H9 (cell line): ENCODE data around the gene KCNK16. TPM values are rescaled to one million over a fixed set of nuclear protein-coding genes. Genes with fewer than 3 reads are reported as not detected.

ENCODE experiments used
- DNase-seq: peaks from one replicate; pipeline ENCODE4 v3.0.0-alpha.2; 2017
- H2AFZ ChIP-seq: one replicate; pipeline ENCODE4 v1.6.1; 2013; ENCODE audit warnings: mild to moderate bottlenecking, low read length, control low read depth, moderate library complexity
- H2AK5ac ChIP-seq: 2 replicates; pipeline ENCODE4 v1.6.1; 2013; ENCODE audit warnings: low read length, control low read depth, mixed read lengths; ENCODE audit not compliant: insufficient read length
- H2BK120ac ChIP-seq: one replicate; pipeline ENCODE4 v1.6.1; 2013; ENCODE audit warnings: low read depth, mild to moderate bottlenecking, low read length, control low read depth, inconsistent platforms; ENCODE audit not compliant: poor library complexity, severe bottlenecking
- H2BK12ac ChIP-seq: 2 replicates; pipeline ENCODE4 v1.6.1; 2013; ENCODE audit warnings: low read length, control low read depth, mixed read lengths, low read depth; ENCODE audit not compliant: insufficient read length
- H2BK15ac ChIP-seq: 2 replicates; pipeline ENCODE4 v1.6.1; 2013; ENCODE audit warnings: low read depth, low read length, control low read depth
- H2BK20ac ChIP-seq: one replicate; pipeline ENCODE4 v1.6.1; 2013; ENCODE audit warnings: low read depth, mild to moderate bottlenecking, low read length, control low read depth, inconsistent platforms; ENCODE audit not compliant: poor library complexity, severe bottlenecking
- H2BK5ac ChIP-seq: 2 replicates; pipeline ENCODE4 v1.6.1; 2013; ENCODE audit warnings: low read length, control low read depth, mixed read lengths; ENCODE audit not compliant: insufficient read length
- H3K14ac ChIP-seq: 2 replicates; pipeline ENCODE4 v1.6.1; 2013; ENCODE audit warnings: low read length, control low read depth; ENCODE audit not compliant: insufficient read depth
- H3K18ac ChIP-seq: 2 replicates; pipeline ENCODE4 v1.6.1; 2013; ENCODE audit warnings: low read depth, mild to moderate bottlenecking, mixed read lengths, low read length, control low read depth; ENCODE audit not compliant: insufficient read length
- H3K23ac ChIP-seq: 2 replicates; pipeline ENCODE4 v1.6.1; 2013; ENCODE audit warnings: low read length, control low read depth, mixed read lengths, low read depth; ENCODE audit not compliant: insufficient read length
- H3K23me2 ChIP-seq: 2 replicates; pipeline ENCODE4 v1.6.1; 2013; ENCODE audit warnings: low read depth, mild to moderate bottlenecking, mixed read lengths, low read length, control low read depth; ENCODE audit not compliant: insufficient read length, poor library complexity, severe bottlenecking
- H3K27ac ChIP-seq: 2 replicates; pipeline ENCODE4 v1.5.1; 2013; ENCODE audit warnings: low read length, control low read depth, mixed read lengths, low read depth; ENCODE audit not compliant: insufficient read length
- H3K27me3 ChIP-seq: 2 replicates; pipeline ENCODE4 v1.6.1; 2013; ENCODE audit warnings: low read length, control low read depth, inconsistent platforms; ENCODE audit not compliant: insufficient read depth
- H3K4ac ChIP-seq: 2 replicates; pipeline ENCODE4 v1.6.1; 2013; ENCODE audit warnings: low read depth, mild to moderate bottlenecking, control low read depth, inconsistent platforms, low read length, moderate library complexity
- H3K4me1 ChIP-seq: 2 replicates; pipeline ENCODE4 v1.6.1; 2013; ENCODE audit warnings: low read length, control low read depth, inconsistent platforms; ENCODE audit not compliant: insufficient read depth
- H3K4me2 ChIP-seq: 2 replicates; pipeline ENCODE4 v1.6.1; 2013; ENCODE audit warnings: low read length, control low read depth, mixed read lengths; ENCODE audit not compliant: insufficient read length, insufficient read depth
- H3K56ac ChIP-seq: 2 replicates; pipeline ENCODE4 v1.6.1; 2013; ENCODE audit warnings: low read depth, mild to moderate bottlenecking, mixed read lengths, low read length, control low read depth; ENCODE audit not compliant: insufficient read length
- H3K79me1 ChIP-seq: 2 replicates; pipeline ENCODE4 v1.6.1; 2013; ENCODE audit warnings: low read depth, mild to moderate bottlenecking, moderate library complexity, low read length, control low read depth, inconsistent platforms; ENCODE audit not compliant: insufficient read depth, poor library complexity, severe bottlenecking
- H3K79me2 ChIP-seq: 2 replicates; pipeline ENCODE4 v1.6.1; 2013; ENCODE audit warnings: low read length, control low read depth, inconsistent platforms; ENCODE audit not compliant: insufficient read depth
- H3K9ac ChIP-seq: 2 replicates; pipeline ENCODE4 v1.6.1; 2013; ENCODE audit warnings: low read length, control low read depth, mixed read lengths; ENCODE audit not compliant: insufficient read length; ENCODE audit errors: extremely low read depth
- H3K9me3 ChIP-seq: one replicate; pipeline ENCODE4 v1.6.1; 2013; ENCODE audit warnings: low read depth, low read length, inconsistent platforms; ENCODE audit not compliant: control insufficient read depth
- H3T11ph ChIP-seq: one replicate; pipeline ENCODE4 v1.6.1; 2013; ENCODE audit warnings: mild to moderate bottlenecking, low read length, control low read depth, inconsistent platforms
- H4K20me1 ChIP-seq: one replicate; pipeline ENCODE4 v1.6.1; 2013; ENCODE audit not compliant: control insufficient read depth, insufficient read length, insufficient read depth
- H4K5ac ChIP-seq: 2 replicates; pipeline ENCODE4 v1.6.1; 2013; ENCODE audit warnings: low read depth, mild to moderate bottlenecking, mixed read lengths, low read length, control low read depth; ENCODE audit not compliant: insufficient read length
- H4K8ac ChIP-seq: replicated peaks from 2 replicates; pipeline ENCODE4 v1.6.1; 2013; ENCODE audit warnings: low read length, control low read depth, mixed read lengths, low read depth; ENCODE audit not compliant: insufficient read length
- H4K91ac ChIP-seq: 2 replicates; pipeline ENCODE4 v1.6.1; 2013; ENCODE audit warnings: low read depth, mild to moderate bottlenecking, moderate library complexity, mixed read lengths, low read length, control low read depth; ENCODE audit not compliant: insufficient read length
- H3K27ac Mint-ChIP-seq, 3 experiments: 2 replicates in 2 of 3; 3 replicates in 1 of 3; pipeline ENCODE4 v1.8.0; 2020 to 2021; ENCODE audit warnings: mixed read lengths in 3 of 3, mild to moderate bottlenecking in 1 of 3, moderate library complexity in 1 of 3
- H3K27me3 Mint-ChIP-seq: 2 replicates; pipeline ENCODE4 v1.8.0; 2021; ENCODE audit warnings: low read depth, mild to moderate bottlenecking, moderate library complexity, mixed read lengths
- H3K36me3 Mint-ChIP-seq, 3 experiments: 2 replicates in 2 of 3; 3 replicates in 1 of 3; pipeline ENCODE4 v1.8.0; 2020 to 2021; ENCODE audit warnings: low read depth in 3 of 3, mixed read lengths in 3 of 3; ENCODE audit not compliant: insufficient read depth in 1 of 3
- H3K4me1 Mint-ChIP-seq, 2 experiments: 2 replicates each; pipeline ENCODE4 v1.8.0; 2020; ENCODE audit warnings: mixed read lengths in 2 of 2
- H3K4me3 Mint-ChIP-seq, 2 experiments: 2 replicates in 1 of 2; 3 replicates in 1 of 2; pipeline ENCODE4 v1.8.0; 2020 to 2021; ENCODE audit warnings: mild to moderate bottlenecking in 2 of 2, mixed read lengths in 2 of 2, moderate library complexity in 1 of 2
- H3K9me3 Mint-ChIP-seq, 2 experiments: 2 replicates in 1 of 2; 3 replicates in 1 of 2; pipeline ENCODE4 v1.8.0; 2020; ENCODE audit warnings: mild to moderate bottlenecking in 2 of 2, mixed read lengths in 2 of 2, moderate library complexity in 1 of 2
- CTCF ChIP-seq: fragments of 200-600 bp; sonication (generic); conservative IDR thresholded peaks from 3 replicates; pipeline ENCODE4 v1.8.0; 2021; ENCODE audit warnings: antibody characterized with exemption, mild to moderate bottlenecking
- WGBS: extraction: QIAGEN DNeasy Blood & Tissue Kit; methylation state at CpG from one replicate; pipeline ENCODE4 v1.1.7; 2013; ENCODE audit warnings: missing lambda C conversion rate, low lambda C conversion rate, mixed read lengths; ENCODE audit not compliant: insufficient read length; ENCODE audit errors: extremely low coverage; 5-methylcytosine and 5-hydroxymethylcytosine counted together
- total RNA-seq: library from RNA; stranded (reverse); gene quantifications from 2 replicates; pipeline ENCODE4 v1.2.1, GENCODE V29; 2021

Gene KCNK16
- total RNA-seq, 1 experiment from 2014 or later, result not detected

GRCh38 chr6:39266782-39267355, 55.6 kb downstream of the KCNK16 start:
- H3K23ac ChIP-seq, result no peak overlapping the region
- H3K27ac Mint-ChIP-seq, result no peak overlapping the region
- no peak overlapping the region for H3K18ac ChIP-seq
- H2BK12ac ChIP-seq, result no peak overlapping the region
- no peak overlapping the region for H3K4ac ChIP-seq
- no peak overlapping the region for H2AK5ac ChIP-seq
- no peaks in the 10 kb centered on the region for H3K27me3 Mint-ChIP-seq
- no peak overlapping the region for H2AFZ ChIP-seq
- no peak overlapping the region for H4K8ac ChIP-seq
- H3K23me2 ChIP-seq, result no peaks in the 10 kb centered on the region
- H2BK15ac ChIP-seq, result no peak overlapping the region
- no peak overlapping the region for H2BK20ac ChIP-seq
- no peak overlapping the region for H4K91ac ChIP-seq
- no peaks in the 10 kb centered on the region for H3K79me1 ChIP-seq
- no peak overlapping the region for H3K4me3 Mint-ChIP-seq
- no peak overlapping the region for H3K14ac ChIP-seq
- H3T11ph ChIP-seq, result no peak overlapping the region
- no peak overlapping the region for H2BK120ac ChIP-seq
- H3K27ac ChIP-seq, result no peak overlapping the region
- no CpG with 5 or more reads among the region's 5 CpGs for WGBS
- peaks cover 45 to 55% of the 10 kb centered on the region in 2 experiments for H3K4me1 Mint-ChIP-seq
- H3K9me3 Mint-ChIP-seq, result peaks cover 0 to 4% of the 10 kb centered on the region in 2 experiments; a peak in 1 of 5 replicates
- H4K20me1 ChIP-seq, result no peaks in the 10 kb centered on the region
- no peaks in the 10 kb centered on the region for H3K79me2 ChIP-seq
- H4K5ac ChIP-seq, result no peak overlapping the region
- H3K9ac ChIP-seq, result no peak overlapping the region
- no peaks in the 10 kb centered on the region for H3K9me3 ChIP-seq
- TF ChIP-seq CTCF, result no peak
- H3K4me2 ChIP-seq, result no peak overlapping the region
- H3K56ac ChIP-seq, result no peak overlapping the region
- H3K27me3 ChIP-seq, result no peaks in the 10 kb centered on the region
- H3K4me1 ChIP-seq, result peaks cover under 1% of the 10 kb centered on the region; the same call in 1 of the 2 replicates
- DNase-seq, result no peak
- H3K36me3 Mint-ChIP-seq, result peaks cover 0 to 3% (median 2%) of the 10 kb centered on the region in 3 experiments; a peak in 2 of 7 replicates
- H2BK5ac ChIP-seq, result no peak overlapping the region
